SK-N-SH treated with all-trans-retinoic acid at 6 μM for 48 hours (cell line): ENCODE data around the gene HK2.

Source experiments
- GLIS3 ChIP-seq: fragments of 250-450 bp; sonication (Bioruptor Pico); IDR thresholded peaks from 2 replicates; pipeline ENCODE4 v1.5.0; 2020; ENCODE audit warnings: mild to moderate bottlenecking, moderate library complexity
- RARB ChIP-seq: fragments of 250-450 bp; sonication (Bioruptor Pico); IDR thresholded peaks from 2 replicates; pipeline ENCODE4 v1.8.0; 2021; ENCODE audit warnings: mild to moderate bottlenecking, moderate library complexity
- TCF4 ChIP-seq: fragments of 250-450 bp; sonication (Bioruptor Pico); IDR thresholded peaks from 2 replicates; pipeline ENCODE4 v1.8.0; 2021; ENCODE audit warnings: mild to moderate bottlenecking, moderate library complexity, borderline replicate concordance

- TF ChIP-seq TCF4 (CRISPR knock-in tag) (no peak), RARB (CRISPR knock-in tag) (no peak), GLIS3 (no peak)
Observed at GRCh38 chr2:74806355-74806839, 27.5 kb upstream of the HK2 start.
